ENCODE data around the gene EDC4. TPM values are rescaled to one million over a fixed set of nuclear protein-coding genes. Genes with fewer than 3 reads are reported as not detected.

EDC4 gene
- total and polyA plus RNA-seq, 8 donors, result 20.2 to 66.2 (median 26.0) TPM

- H3K4me3 ChIP-seq, result no peak overlapping the region
- intact Hi-C loops (cut with DNase I), result no loop called here
- H3K4me1 ChIP-seq, result peaks cover 29 to 36% (median 32%) of the 10 kb centered on the region in 3 donors
- no peak for TF ChIP-seq CTCF (IDR thresholded peaks at IDR 0.05)
- no peaks in the 10 kb centered on the region for H3K27me3 ChIP-seq
- H3K9me3 ChIP-seq, result no peaks in the 10 kb centered on the region
- ATAC-seq, result peak in 2 of 4 donors; percentile 8 to 14
- WGBS, 2 donors, result 90 to 95% methylated on average over 5 of the region's 5 CpGs
- no peak for DNase-seq
- peak overlapping the region; percentile 82 to 87 (median 85) for H3K27ac ChIP-seq
- FAIRE-seq, result no peak
- H3K36me3 ChIP-seq, result no peaks in the 10 kb centered on the region
Observed at GRCh38 chr16:67856927-67857546, 15.8 kb upstream of the EDC4 start.

GRCh38 chr16:67857547-67858233 lies 15.2 kb upstream of the EDC4 start:
- Histone ChIP-seq H3K27me3 (no peaks in the 10 kb centered on the region), H3K27ac (peak overlapping the region; percentile 82 to 87 (median 85)), H3K9me3 (no peaks in the 10 kb centered on the region), H3K36me3 (no peaks in the 10 kb centered on the region), H3K4me3 (no peak overlapping the region), H3K4me1 (peaks cover 29 to 36% (median 32%) of the 10 kb centered on the region in 3 donors)
- DNase-seq (peak; percentile 63 to 86 (median 82)), FAIRE-seq (peak; percentile 51), ATAC-seq (peak; percentile 91 to 96 (median 94))
- intact Hi-C loops (cut with DNase I), result no loop called here
- WGBS, 2 donors, result 22 to 24% methylated on average over 3 of the region's 3 CpGs
- no peak for TF ChIP-seq CTCF (IDR thresholded peaks at IDR 0.05)

GRCh38 chr16:67858500-67858899 lies 14.4 kb upstream of the EDC4 start:
- H3K27ac ChIP-seq, result peak overlapping the region; percentile 82 to 87 (median 85)
- H3K4me1 ChIP-seq, result peaks cover 29 to 36% (median 32%) of the 10 kb centered on the region in 3 donors
- 66% methylated on average over 4 of the region's 4 CpGs for WGBS, 2 donors
- no peak for TF ChIP-seq CTCF (IDR thresholded peaks at IDR 0.05)
- FAIRE-seq (no peak), DNase-seq (no peak), ATAC-seq (peak in 2 of 4 donors; percentile 5 to 13)
- no peaks in the 10 kb centered on the region for H3K36me3 ChIP-seq
- H3K4me3 ChIP-seq, result no peak overlapping the region
- intact Hi-C loops (cut with DNase I), result no loop called here
- no peaks in the 10 kb centered on the region for H3K27me3 ChIP-seq
- H3K9me3 ChIP-seq, result no peaks in the 10 kb centered on the region

- H3K27ac ChIP-seq, result no peak overlapping the region
- FAIRE-seq, result no peak
Observed at GRCh38 chr16:67860589-67861398, 12.1 kb upstream of the EDC4 start.

More at GRCh38 chr16:67860589-67861398, 12.1 kb upstream of the EDC4 start:
- no peak for TF ChIP-seq CTCF (IDR thresholded peaks at IDR 0.05)
- Histone ChIP-seq H3K4me1 (peaks cover 20 to 25% (median 23%) of the 10 kb centered on the region in 3 donors), H3K27me3 (no peaks in the 10 kb centered on the region), H3K36me3 (peaks cover 0 to 6% (median 0%) of the 10 kb centered on the region in 3 donors), H3K4me3 (no peak overlapping the region), H3K9me3 (no peaks in the 10 kb centered on the region)
- DNase-seq (no peak), ATAC-seq (no peak)
- intact Hi-C loops (cut with DNase I), result no loop called here
- WGBS, 2 donors, result 83 to 85% methylated on average over 8 of the region's 8 CpGs

Data from pancreas (tissue), 10 donors.